NCI-H510A treated with DMSO at 0.1 percent for 48 hours (cell line): Measurements from ENCODE around the gene KIF5A.
"Not testable (repeated sequence)": the region's sequence is repeated elsewhere in the genome, so short reads cannot be mapped to it uniquely, and the experiment has no call there.

Source experiments
- DNase-seq: peaks from one replicate; lab custom pipeline; 2025; lab: John Stamatoyannopoulos, UW

KIF5A gene

GRCh38 chr12:57549909-57550640, at the start of gene KIF5A:
KIF5A (plus strand) TSS chr12:57550044; CDS start chr12:57550272, 228 bp downstream.
- peak; percentile 56 for DNase-seq

- DNase-seq: no peak
Observed at GRCh38 chr12:57500213-57500612, 49.6 kb upstream of the KIF5A start.

- not testable (repeated sequence) for DNase-seq
Observed at GRCh38 chr12:57502311-57502969, 47.4 kb upstream of the KIF5A start.

DNA sequence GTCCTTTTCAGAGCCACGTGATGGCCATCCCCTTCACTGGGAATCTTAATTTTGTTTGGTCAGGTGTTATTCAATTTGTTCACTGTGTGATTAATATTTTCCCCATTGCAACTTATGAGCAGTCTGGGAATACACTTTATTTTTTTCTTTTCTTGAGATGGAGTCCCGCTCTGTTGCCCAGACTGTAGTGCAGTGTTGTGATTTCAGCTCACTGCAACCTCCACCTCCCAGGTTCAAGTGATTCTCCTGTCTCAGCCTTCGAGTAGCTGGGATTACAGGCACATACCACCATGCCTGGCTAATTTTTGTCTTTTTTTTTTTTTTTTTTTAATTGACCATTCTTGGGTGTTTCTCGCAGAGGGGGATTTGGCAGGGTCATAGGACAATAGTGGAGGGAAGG, 43.3 kb upstream of the KIF5A start:
- DNase-seq: not testable (repeated sequence)

DNA sequence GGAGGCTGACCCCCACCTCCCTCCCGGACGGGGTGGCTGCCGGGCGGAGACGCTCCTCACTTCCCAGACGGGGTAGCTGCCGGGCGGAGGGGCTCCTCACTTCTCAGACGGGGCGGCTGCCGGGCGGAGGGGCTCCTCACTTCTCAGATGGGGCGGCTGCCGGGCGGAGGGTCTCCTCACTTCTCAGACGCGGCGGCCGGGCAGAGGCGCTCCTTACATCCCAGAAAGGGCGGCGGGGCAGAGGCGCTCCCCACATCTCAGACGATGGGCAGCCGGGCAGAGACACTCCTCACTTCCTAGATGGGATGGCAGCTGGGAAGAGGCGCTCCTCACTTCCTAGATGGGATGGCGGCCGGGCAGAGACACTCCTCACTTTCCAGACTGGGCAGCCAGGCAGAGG, 42.0 kb upstream of the KIF5A start:
- DNase-seq: not testable (repeated sequence)

DNA sequence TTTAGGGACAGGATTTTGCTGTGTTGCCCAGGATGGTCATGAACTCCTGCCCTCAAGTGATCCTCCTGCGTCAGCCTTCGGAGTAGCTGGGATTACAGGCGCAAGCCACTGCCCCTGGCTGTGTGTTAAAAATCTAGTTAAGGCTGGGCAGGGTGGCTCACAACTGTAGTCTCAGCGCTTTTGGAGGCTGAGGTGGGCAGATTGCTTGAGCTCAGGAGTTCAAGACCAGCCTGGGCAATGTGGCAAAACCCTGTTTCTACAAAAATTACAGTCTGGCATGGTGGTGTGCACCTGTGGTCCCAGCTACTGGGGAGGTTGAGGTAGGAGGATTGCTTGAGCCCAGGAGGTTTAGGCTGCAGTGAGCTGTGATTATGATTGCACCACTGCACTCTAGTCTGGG, 38.7 kb upstream of the KIF5A start:
- no peak for DNase-seq

- no peak for DNase-seq
Observed at GRCh38 chr12:57511588-57512325, 38.1 kb upstream of the KIF5A start.

- DNase-seq: no peak
Observed at GRCh38 chr12:57512665-57513064, 37.2 kb upstream of the KIF5A start.

- no peak for DNase-seq
Observed at GRCh38 chr12:57513266-57513665, 36.6 kb upstream of the KIF5A start.

DNA sequence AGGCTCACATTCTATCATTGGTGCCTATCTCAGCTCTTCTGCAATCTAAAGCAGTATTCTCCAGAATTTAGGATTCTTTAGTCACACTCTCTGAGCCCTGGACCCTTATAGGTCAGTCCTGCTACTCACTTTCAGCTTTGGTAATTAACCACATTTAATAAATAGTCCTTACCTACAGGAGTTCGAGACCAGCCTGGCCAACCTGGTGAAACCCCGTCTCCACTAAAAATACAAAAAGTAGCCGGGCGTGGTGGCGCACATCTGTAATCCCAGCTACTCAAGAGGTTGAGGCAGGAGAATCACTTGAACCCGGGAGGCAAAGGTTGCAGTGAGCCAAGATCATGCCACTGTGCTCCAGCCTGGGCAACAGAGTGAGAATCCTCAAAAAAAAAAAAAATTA, 36.2 kb upstream of the KIF5A start:
- DNase-seq: not testable (repeated sequence)

DNA sequence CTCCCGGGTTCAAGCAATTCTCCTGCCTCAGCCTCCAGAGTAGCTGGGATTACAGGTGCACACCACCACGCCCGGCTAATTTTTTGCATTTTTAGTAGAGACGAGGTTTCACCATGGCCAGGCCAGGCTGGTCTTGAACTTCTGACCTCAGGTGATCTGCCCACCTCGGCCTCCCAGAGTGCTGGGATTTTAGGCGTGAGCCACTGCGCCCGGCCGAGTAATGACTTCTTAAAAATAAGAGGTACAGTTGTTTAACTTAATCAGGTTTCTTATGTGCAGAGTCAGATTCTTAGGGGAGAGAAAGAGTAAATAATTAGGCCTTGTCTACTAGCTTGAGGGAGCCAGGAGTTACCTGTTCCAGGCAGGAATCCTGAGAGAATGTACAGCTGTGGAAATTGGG, 35.6 kb upstream of the KIF5A start:
- not testable (repeated sequence) for DNase-seq

- peak; percentile 47 for DNase-seq
Observed at GRCh38 chr12:57514720-57515407, 35.0 kb upstream of the KIF5A start.

DNA sequence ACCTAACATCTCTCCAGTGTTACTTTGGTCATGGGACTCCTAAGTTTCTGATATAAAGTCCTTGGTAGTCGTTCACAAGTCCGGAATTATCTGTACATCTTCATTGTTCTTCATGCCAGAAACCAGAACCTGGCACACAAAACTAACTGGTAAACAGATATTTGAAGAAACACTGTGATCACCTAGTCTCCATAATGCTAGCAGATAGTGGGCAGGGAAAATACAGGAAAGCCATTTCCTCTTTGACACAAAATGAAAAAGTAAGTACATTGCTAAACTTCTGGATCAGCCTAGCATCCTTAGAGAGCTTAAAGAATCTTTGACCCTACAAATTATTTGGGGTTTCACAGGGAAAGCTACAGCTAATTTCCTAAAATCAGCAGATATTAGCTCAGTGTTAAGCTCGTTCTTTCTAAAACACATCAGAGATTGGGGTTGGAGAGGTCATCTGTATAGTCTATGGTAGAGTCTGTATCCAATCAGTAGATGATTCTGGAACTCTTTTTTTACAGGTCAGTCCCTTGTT, 34.4 kb upstream of the KIF5A start:
- no peak for DNase-seq

- no peak for DNase-seq
Observed at GRCh38 chr12:57515934-57516541, 33.8 kb upstream of the KIF5A start.

DNA sequence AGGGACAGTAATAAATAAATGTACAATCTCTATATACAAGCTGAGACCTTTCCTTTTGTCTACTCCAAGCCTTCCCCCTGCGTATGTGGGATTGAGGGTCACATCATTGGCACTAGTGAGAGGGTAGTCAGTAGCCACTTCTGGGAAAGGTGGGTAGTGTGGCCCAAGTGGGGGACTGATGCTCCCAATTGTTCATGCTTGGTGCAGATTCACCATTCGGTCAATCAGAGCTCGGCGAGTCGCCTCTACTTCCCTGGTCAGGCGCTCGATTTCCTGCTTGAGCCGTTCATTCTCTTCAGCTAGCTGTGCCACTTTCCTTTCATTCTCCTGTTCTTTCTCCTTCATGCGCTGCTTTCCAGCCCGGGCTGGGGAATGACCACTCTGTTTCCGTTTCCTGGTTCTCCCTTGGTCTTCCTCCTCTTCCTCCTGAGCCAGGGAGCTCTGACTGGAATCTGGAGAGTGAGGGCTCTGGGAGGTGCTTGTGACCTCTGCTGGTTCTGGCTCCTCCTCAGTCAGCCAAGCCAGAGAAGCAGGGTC, 33.2 kb upstream of the KIF5A start:
- DNase-seq: no peak

DNA sequence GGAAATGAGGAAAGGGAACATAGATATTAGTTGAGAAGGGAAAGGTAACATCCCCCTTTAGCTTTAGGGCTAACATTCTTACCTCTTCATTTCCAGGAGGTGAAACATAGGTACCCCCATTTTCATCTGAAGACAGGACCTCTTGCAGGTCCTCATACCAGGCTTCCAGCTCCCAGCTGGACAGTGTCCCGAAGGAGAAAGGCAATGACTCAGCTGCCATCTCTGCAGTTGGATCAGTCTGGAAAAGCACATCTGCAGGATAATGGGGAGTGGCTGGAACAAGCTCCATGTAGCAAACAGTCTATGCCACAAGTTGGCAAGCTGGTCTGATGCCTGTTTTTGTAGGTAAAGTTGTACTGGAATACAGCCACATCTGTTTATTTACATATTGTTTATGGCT, 32.7 kb upstream of the KIF5A start:
- DNase-seq: no peak

- DNase-seq: not testable (repeated sequence)
Observed at GRCh38 chr12:57517718-57518117, 32.1 kb upstream of the KIF5A start.

DNA sequence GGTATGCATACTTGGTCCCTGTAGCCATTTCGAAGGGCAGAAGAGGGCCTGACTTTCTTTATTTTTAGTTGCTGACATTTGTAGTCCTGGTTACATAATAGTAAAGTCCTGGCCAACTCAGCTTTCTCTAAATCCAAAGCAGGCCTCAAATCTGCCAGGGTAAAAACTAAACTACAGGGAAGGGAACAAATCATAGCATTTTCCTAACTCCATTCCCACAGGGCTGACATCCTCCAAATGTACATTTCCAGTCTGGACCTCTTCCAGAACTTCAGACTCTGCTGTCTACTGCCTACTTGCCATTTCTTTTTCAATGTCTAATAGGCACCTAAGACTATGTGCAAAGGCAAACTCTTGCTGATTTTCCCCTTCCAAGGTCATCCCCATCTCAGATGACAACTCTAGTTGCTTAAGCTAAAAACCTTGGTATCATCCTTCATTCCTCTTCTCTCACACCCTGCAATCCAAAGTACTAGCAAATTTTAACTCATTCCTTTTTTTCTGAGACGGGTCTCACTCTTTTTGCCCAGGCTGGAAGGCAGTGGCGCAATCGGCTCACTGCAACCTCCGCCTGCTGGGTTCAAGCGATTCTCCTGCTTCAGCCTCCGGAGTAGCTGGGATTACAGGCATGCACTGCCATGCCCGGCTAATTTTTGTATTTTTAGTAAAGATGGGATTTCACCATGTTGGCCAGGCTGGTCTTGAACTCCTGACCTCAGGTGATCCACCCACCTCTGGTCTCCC, 31.5 kb upstream of the KIF5A start:
- no peak for DNase-seq

DNA sequence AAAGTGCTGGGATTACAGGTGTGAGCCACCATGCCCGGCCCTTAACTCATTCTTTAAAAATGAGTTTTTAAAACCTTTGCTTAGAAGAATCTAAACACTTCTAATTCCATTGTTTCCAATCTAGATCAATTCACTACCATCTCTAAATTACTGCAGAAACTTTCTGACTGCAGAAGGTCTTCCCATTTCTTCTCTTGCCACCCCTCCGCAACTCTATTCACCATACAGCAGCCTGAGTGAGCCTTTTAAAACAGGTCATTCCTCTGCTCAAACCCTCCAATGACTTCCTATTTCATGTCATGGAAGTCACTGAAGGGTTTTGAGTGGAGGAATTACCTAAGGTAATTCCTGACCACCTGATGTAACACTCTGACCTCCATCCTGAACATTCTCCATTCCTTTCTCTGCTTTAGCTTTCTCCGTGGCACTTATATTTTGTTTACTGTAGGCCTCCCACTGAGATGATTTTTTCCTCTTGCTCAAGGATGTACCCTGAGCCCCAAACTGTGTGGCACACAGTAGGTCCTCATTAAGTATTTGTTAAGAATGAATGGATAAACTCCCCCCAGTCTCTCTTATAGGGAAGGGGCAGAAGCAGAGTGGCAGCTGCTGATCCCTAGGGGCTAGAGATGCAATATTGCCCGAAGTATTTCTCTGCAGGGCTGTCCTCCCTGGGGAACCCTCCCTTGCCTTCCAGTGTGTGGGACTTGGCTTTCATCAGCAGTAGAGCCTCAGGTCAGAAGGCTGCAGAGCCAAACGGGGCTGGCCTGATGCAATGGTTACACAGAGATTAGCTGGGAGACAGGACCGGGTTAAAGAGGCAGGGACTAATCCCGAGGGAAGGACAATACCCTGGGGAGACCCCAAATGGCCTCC, 30.7 kb upstream of the KIF5A start:
- DNase-seq: no peak

DNA sequence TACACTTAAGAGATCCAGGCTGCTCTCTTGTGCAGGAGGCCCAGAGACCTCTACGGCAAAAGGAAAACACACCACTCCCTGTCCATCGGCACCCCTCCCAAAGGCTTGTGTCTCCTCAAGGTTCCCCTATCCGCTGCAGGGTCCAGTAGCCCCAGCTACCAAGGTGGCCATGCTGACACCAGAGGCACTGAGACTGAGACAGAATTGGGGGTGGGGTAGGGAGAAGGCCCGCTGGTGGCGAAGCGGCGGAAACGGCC, 30.1 kb upstream of the KIF5A start:
- DNase-seq: no peak
